GM12878 (cell line): Measurements from ENCODE around the gene BAG3. TPM values are rescaled to one million over a fixed set of nuclear protein-coding genes. Genes with fewer than 3 reads are reported as not detected.

Source experiments
- ATAC-seq: fragments of 200-7000 bp; cut with Tn5 transposase; 3 replicates; pipeline ENCODE4 v1.9.1; 2020; ENCODE audit warnings: mild to moderate bottlenecking, moderate library complexity
- BruUV-seq: library from RNA; stranded (reverse); fragments of 400-500 nt; replicated peaks from 2 replicates; lab custom pipeline; 2021; lab: Mats Ljungman, UMichigan
- CTCF ChIA-PET: fragments of 300-600 bp; sonication (Branson Sonifier 250); formaldehyde crosslinking; extraction: SDS; loops from one replicate; lab custom pipeline; 2021; ENCODE audit warnings: inconsistent platforms; lab: Yijun Ruan, JAX
- POLR2A ChIA-PET: fragments of 350-600 bp; formaldehyde crosslinking; extraction: SDS; loops from one replicate; lab custom pipeline; 2021; ENCODE audit warnings: inconsistent platforms; lab: Charles Lee
- RAD21 ChIA-PET: fragments of 300-600 bp; sonication (Branson Sonifier 250); formaldehyde crosslinking; loops from one replicate; lab custom pipeline; 2023; ENCODE audit warnings: antibody characterized with exemption; ENCODE audit not compliant: unreplicated experiment; lab: Charles Lee
- SMC1A ChIA-PET: fragments of 300-600 bp; sonication (Branson Sonifier 250); formaldehyde crosslinking; loops from one replicate; lab custom pipeline; 2023; ENCODE audit not compliant: unreplicated experiment, uncharacterized antibody; lab: Charles Lee
- DNase-seq: peaks from one replicate; pipeline ENCODE4 v3.0.0-alpha.2; 2011; ENCODE audit warnings: low read depth, low spot score
- FAIRE-seq: peaks from 3 replicates; lab custom pipeline; 2011; peaks lifted over from hg19 to GRCh38; lab: Jason Lieb, UNC
- H2AFZ ChIP-seq: 2 replicates; pipeline ENCODE4 v1.6.0; 2011; ENCODE audit warnings: low read depth, low read length, control low read depth; ENCODE audit not compliant: control insufficient read depth
- H3K27ac ChIP-seq: 2 replicates; pipeline ENCODE4 v1.5.1; 2011; ENCODE audit warnings: control low read depth; ENCODE audit not compliant: control insufficient read depth, insufficient read depth
- H3K27me3 ChIP-seq, 2 experiments: replicated peaks in 1 of 2; 2 replicates each; pipeline versions ENCODE4 v1.6.0 to v1.6.1; 2011; ENCODE audit warnings: low read length in 1 of 2; ENCODE audit not compliant: control insufficient read depth in 2 of 2, insufficient read depth in 2 of 2
- H3K36me3 ChIP-seq, 2 experiments: 2 replicates each; pipeline ENCODE4 v1.5.1; 2011; ENCODE audit warnings: low read length in 1 of 2; ENCODE audit not compliant: control insufficient read depth in 2 of 2, insufficient read depth in 2 of 2
- H3K4me1 ChIP-seq: 2 replicates; pipeline ENCODE4 v1.6.1; 2011; ENCODE audit warnings: mild to moderate bottlenecking, low read length, moderate library complexity, mixed read lengths; ENCODE audit not compliant: control insufficient read depth, insufficient read depth
- H3K4me2 ChIP-seq: 2 replicates; pipeline ENCODE4 v1.6.0; 2011; ENCODE audit warnings: control low read depth; ENCODE audit not compliant: control insufficient read depth, insufficient read depth
- H3K4me3 ChIP-seq: fragments of 200-600 bp; sonication (generic); 2 replicates; pipeline ENCODE4 v1.5.1; 2016
- H3K79me2 ChIP-seq: 2 replicates; pipeline ENCODE4 v1.6.0; 2011; ENCODE audit warnings: low read length; ENCODE audit not compliant: control insufficient read depth, insufficient read depth
- H3K9ac ChIP-seq: 2 replicates; pipeline ENCODE4 v1.8.0; 2011; ENCODE audit warnings: low read length, control low read depth, mixed read lengths; ENCODE audit not compliant: control insufficient read depth, insufficient read depth
- H3K9me3 ChIP-seq: replicated peaks from 3 replicates; pipeline ENCODE4 v1.5.1; 2011; ENCODE audit warnings: mild to moderate bottlenecking, low read length; ENCODE audit not compliant: control insufficient read depth, insufficient read depth
- H4K20me1 ChIP-seq: 2 replicates; pipeline ENCODE4 v1.6.0; 2011; ENCODE audit not compliant: control insufficient read depth, insufficient read depth
- CHD2 ChIP-seq: IDR thresholded peaks from 2 replicates; pipeline ENCODE4 v1.6.1; 2011; ENCODE audit warnings: low read depth, low read length, improper control_type of control experiment, borderline replicate concordance
- EP300 ChIP-seq, 2 experiments: fragments of 150-350 bp in 1 of 2; IDR thresholded peaks; 2 replicates each; pipeline ENCODE4 v1.6.1; 2011 to 2012; ENCODE audit warnings: low read depth in 2 of 2, low read length in 2 of 2, borderline replicate concordance in 1 of 2, improper control_type of control experiment in 1 of 2, inconsistent platforms in 1 of 2; ENCODE audit not compliant: control insufficient read depth in 1 of 2
- MEF2A ChIP-seq: IDR thresholded peaks from 2 replicates; pipeline ENCODE4 v1.6.1; 2011; ENCODE audit warnings: low read depth, mild to moderate bottlenecking, low read length, moderate library complexity; ENCODE audit not compliant: insufficient read depth
- NFYB ChIP-seq: IDR thresholded peaks from 2 replicates; pipeline ENCODE4 v1.6.1; 2011; ENCODE audit warnings: low read depth, mild to moderate bottlenecking, low read length, improper control_type of control experiment, moderate library complexity; ENCODE audit not compliant: insufficient read depth
- PRDM15 ChIP-seq: fragments of 450-650 bp; formaldehyde crosslinking; IDR thresholded peaks from 2 replicates; pipeline ENCODE4 v1.4.0; 2020; ENCODE audit warnings: mild to moderate bottlenecking, moderate library complexity
- RELB ChIP-seq: fragments of 450-650 bp; IDR thresholded peaks from 2 replicates; pipeline ENCODE4 v1.6.1; 2017; ENCODE audit warnings: low read depth, mild to moderate bottlenecking, moderate library complexity
- REST ChIP-seq: IDR thresholded peaks from 2 replicates; pipeline ENCODE4 v1.6.1; 2012; ENCODE audit warnings: mild to moderate bottlenecking, low read depth, low read length
- TAF1 ChIP-seq: IDR thresholded peaks from 2 replicates; pipeline ENCODE4 v1.6.1; 2011; ENCODE audit warnings: mild to moderate bottlenecking, low read depth, low read length, borderline replicate concordance
- TCF3 ChIP-seq: IDR thresholded peaks from 2 replicates; pipeline ENCODE4 v1.6.1; 2012; ENCODE audit warnings: low read depth, mild to moderate bottlenecking, low read length, borderline replicate concordance; ENCODE audit not compliant: insufficient read depth
- TCF7 ChIP-seq: IDR thresholded peaks from 2 replicates; pipeline ENCODE4 v1.6.1; 2014; ENCODE audit warnings: antibody characterized with exemption, borderline replicate concordance
- USF1 ChIP-seq: IDR thresholded peaks from 2 replicates; pipeline ENCODE4 v1.6.1; 2011; ENCODE audit warnings: borderline replicate concordance, low read depth, mild to moderate bottlenecking, moderate library complexity, mixed read lengths, low read length; ENCODE audit not compliant: insufficient read depth; ENCODE audit errors: extremely low read length
- ZNF207 ChIP-seq: fragments of 450-650 bp; IDR thresholded peaks from 2 replicates; pipeline ENCODE4 v1.6.1; 2014; ENCODE audit warnings: antibody characterized with exemption, mild to moderate bottlenecking, borderline replicate concordance
- ZZZ3 ChIP-seq: IDR thresholded peaks from 2 replicates; pipeline ENCODE4 v1.6.1; 2011; ENCODE audit warnings: low read depth; ENCODE audit not compliant: control insufficient read depth, insufficient read length
- WGBS: methylation state at CpG from one replicate; pipeline ENCODE4 v1.1.6; 2016; ENCODE audit warnings: low lambda C conversion rate; ENCODE audit not compliant: insufficient replicate concordance, insufficient coverage; ENCODE audit errors: missing lambda C conversion rate; 5-methylcytosine and 5-hydroxymethylcytosine counted together
- in situ Hi-C: fragments of 300-500 bp; cut with MboI; formaldehyde crosslinking; loops from 9 replicates; pipeline ENCODE4 v1.14.3; 2018; ENCODE audit warnings: mixed read lengths
- intact Hi-C: fragments of 100-400 bp; cut with micrococcal nuclease; formaldehyde crosslinking; loops from one replicate; pipeline ENCODE4 v1.14.2; 2022; ENCODE audit not compliant: unreplicated experiment
- polyA plus RNA-seq, 11 experiments: library from polyadenylated mRNA; depleted of rRNA in 4 of 11; unstranded in 6 of 11; stranded (reverse) in 5 of 11; fragments of >200 nt; fragmentation: Nextera tagmentation in 4 of 11; fragmentation: Illumina TruSeq in 1 of 11; extraction: Ambion mirVana in 4 of 11; extraction: Trizol in 1 of 11; gene quantifications; 1 replicate in 1 of 11; 2 replicates in 10 of 11; pipeline versions ENCODE4 v1.2.1 to v1.2.3, GENCODE V29; 2011 to 2016; ENCODE audit warnings: inconsistent platforms in 2 of 11, missing spikeins in 2 of 11, low read depth in 1 of 11
- total RNA-seq, 4 experiments: library from RNA; depleted of rRNA in 3 of 4; stranded (reverse); fragments of >200 nt in 3 of 4; fragmentation: Illumina TruSeq in 1 of 4; extraction: Trizol in 1 of 4; gene quantifications; 2 replicates each; pipeline versions ENCODE4 v1.2.1 to v1.2.3, GENCODE V29; 2013 to 2021

BAG3 gene
- total and polyA plus RNA-seq, 10 of the 15 experiments (the other 5 are each of a cell fraction or from before 2014, with no cell fraction given) = 0.71 to 14.1 (median 4.3) TPM

GRCh38 chr10:119723161-119723560, 72.0 kb downstream of the BAG3 start:
- in situ Hi-C loops (no loop called here), intact Hi-C loops (no loop called here)
- ATAC-seq = no peak
- Histone ChIP-seq H3K27me3 (no peaks in the 10 kb centered on the region), H3K4me1 (peaks cover 17% of the 10 kb centered on the region), H2AFZ (no peak overlapping the region), H3K36me3 (no peaks in the 10 kb centered on the region), H3K79me2 (peaks cover 1% of the 10 kb centered on the region; the same call in 1 of the 2 replicates), H4K20me1 (no peaks in the 10 kb centered on the region), H3K9ac (no peak overlapping the region), H3K27ac (no peak overlapping the region), H3K4me3 (no peak overlapping the region), H3K9me3 (no peaks in the 10 kb centered on the region), H3K4me2 (no peak overlapping the region)
- no peak for FAIRE-seq
- CTCF ChIA-PET = no interaction called here
- 75% methylated on average over 2 of the region's 2 CpGs for WGBS
- POLR2A ChIA-PET = interaction anchor here (3.9 to 4.8 kb wide), 2 partner anchors 8 to 16 kb away, joined by 53 to 85 read pairs; no protein-coding TSS in a partner anchor
- RAD21 ChIA-PET = interaction anchor here (0.9 to 8.5 kb wide), 4 partner anchors 18 to 35 kb away, joined by 3 to 143 read pairs (median 55); no protein-coding TSS in a partner anchor
- SMC1A ChIA-PET = interaction anchor here (3.0 to 6.3 kb wide), 4 partner anchors 9 to 36 kb away, joined by 21 to 165 read pairs (median 41); no protein-coding TSS in a partner anchor
- DNase-seq = no peak
- BruUV-seq = no TSS peak
- no peak for TF ChIP-seq RELB
- no peak for TF ChIP-seq ZZZ3
- TF ChIP-seq EP300 (IDR thresholded peaks at IDR 0.05; ENCODE audit: borderline replicate concordance in 1 of 2, control insufficient read depth in 1 of 2, low read depth in 2 of 2, low read length in 2 of 2) = no peak
- no peak for TF ChIP-seq USF1
- TF ChIP-seq MEF2A = no peak
- no peak for TF ChIP-seq ZNF207
- TF ChIP-seq REST = no peak
- TF ChIP-seq TAF1 = no peak
- TF ChIP-seq TCF7 = no peak
- no peak for TF ChIP-seq CHD2
- TF ChIP-seq NFYB = no peak
- no peak for TF ChIP-seq TCF3
- TF ChIP-seq PRDM15 (CRISPR knock-in tag) = no peak
